GM12865 (cell line): ENCODE data around the gene TTC33.

Experiments
- DNase-seq: peaks from one replicate; pipeline ENCODE4 v3.0.0; 2010; ENCODE audit warnings: low read depth
- H3K4me3 ChIP-seq: 2 replicates; pipeline ENCODE4 v1.5.1; 2011; ENCODE audit warnings: mild to moderate bottlenecking, low read depth, low read length, control low read depth
- TF ChIP-seq, protein P1 (sequence below): IDR thresholded peaks from 2 replicates; pipeline ENCODE4 v1.5.1; 2011; ENCODE audit warnings: low read length, control low read depth, low read depth, inconsistent platforms; ENCODE audit not compliant: insufficient read depth; ENCODE audit errors: missing control alignments

Gene TTC33

DNA sequence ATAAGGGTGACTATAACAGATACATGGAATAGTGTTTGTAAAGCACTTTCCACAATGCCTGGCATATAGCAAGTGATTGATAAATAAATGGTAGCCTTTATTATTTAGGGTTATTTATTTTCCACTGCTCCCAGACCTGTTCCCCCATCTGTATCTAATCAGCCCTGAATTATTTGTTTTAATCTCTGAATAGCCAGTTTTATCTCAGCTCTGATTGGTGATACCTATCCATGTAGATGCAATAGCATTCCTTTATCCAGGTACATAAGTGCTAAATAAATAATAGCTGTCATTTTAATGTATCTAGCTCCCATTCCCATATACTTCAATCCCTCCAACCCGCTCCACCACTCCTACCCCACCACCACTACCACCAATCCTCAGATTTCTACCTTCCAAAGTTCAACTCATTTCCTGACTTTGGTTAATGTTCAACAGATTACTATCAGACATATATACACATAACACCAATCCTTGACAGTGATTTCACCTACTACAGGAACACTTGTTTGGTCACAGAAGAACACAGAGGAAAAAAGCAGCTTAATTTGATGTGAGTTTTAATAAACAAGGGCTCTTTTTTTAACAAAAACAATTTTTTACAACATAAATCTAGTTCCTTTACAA lies 28.4 kb upstream of the TTC33 start:
- H3K4me3 ChIP-seq, result no peak overlapping the region
- TF ChIP-seq, protein P1, sequence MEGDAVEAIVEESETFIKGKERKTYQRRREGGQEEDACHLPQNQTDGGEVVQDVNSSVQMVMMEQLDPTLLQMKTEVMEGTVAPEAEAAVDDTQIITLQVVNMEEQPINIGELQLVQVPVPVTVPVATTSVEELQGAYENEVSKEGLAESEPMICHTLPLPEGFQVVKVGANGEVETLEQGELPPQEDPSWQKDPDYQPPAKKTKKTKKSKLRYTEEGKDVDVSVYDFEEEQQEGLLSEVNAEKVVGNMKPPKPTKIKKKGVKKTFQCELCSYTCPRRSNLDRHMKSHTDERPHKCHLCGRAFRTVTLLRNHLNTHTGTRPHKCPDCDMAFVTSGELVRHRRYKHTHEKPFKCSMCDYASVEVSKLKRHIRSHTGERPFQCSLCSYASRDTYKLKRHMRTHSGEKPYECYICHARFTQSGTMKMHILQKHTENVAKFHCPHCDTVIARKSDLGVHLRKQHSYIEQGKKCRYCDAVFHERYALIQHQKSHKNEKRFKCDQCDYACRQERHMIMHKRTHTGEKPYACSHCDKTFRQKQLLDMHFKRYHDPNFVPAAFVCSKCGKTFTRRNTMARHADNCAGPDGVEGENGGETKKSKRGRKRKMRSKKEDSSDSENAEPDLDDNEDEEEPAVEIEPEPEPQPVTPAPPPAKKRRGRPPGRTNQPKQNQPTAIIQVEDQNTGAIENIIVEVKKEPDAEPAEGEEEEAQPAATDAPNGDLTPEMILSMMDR, result no peak
- no peak for DNase-seq

DNA sequence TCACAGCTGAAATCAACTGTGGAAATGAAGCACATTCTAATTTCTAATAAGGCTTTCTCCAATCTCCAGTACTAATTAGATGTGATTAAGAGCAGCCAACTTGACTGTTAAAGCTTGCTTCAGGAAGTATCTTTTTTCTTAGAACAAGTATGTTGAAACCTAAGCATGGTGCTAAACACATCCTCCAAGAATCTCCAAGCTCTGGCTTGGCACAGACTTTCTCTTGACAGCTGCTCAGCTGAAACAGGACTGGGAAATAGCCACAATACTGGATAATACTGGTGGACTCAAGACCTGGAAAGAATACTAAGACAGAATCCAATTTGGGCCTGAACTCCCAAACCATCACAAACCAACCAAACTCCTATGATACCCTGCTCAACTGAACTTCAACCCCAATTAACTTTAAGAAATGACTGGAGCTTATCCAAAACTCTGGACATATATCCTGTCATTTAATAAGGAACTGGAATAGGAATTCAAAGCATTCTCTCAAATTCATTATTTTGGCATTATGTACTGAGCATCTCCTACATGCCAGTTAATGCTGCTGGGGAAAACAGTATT lies 26.2 kb upstream of the TTC33 start:
- no peak for DNase-seq
- H3K4me3 ChIP-seq, result no peak overlapping the region
- TF ChIP-seq, protein P1, result no peak

DNA sequence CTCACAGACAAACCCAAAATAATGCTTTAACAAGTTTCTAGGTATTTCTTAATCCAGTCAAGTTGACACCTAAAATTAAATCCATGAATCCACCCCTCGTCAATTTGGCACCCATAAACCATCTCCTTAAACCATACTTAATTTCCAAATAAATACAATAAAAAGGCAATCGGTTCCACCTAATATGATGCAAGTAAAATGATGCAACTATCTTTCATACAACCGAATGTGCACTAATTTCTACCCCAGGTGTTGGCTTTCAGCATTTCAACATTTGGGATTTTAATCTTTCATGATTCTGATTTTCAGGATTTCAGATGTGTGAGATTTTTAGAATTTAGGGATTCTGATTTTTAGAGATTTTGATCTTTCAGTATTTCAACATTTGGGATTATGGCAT lies 25.1 kb upstream of the TTC33 start:
- DNase-seq, result no peak
- TF ChIP-seq, protein P1, result no peak
- H3K4me3 ChIP-seq, result no peak overlapping the region

- TF ChIP-seq, protein P1, result no peak
- DNase-seq, result no peak
- H3K4me3 ChIP-seq, result no peak overlapping the region
Measured at GRCh38 chr5:40780199-40780598, 24.4 kb upstream of the TTC33 start.

DNA sequence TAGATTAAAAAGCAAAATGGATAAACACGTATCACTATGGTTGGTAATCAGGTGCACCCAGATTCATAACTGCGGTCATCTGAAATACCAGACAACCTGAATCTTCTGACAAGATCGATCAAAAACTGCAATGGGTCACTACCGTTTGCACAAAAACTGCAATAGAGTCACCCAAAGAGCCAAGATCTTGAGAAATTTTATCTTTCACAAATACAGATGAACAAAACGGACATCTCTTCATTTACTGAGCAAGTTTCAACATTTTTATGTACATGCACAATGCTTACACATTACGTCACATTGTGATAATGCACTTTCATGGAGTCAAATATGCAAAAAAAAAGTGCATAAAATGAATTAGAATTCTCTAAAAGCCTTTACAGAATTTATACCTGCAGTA lies 23.8 kb upstream of the TTC33 start:
- no peak for DNase-seq
- TF ChIP-seq, protein P1, result no peak

GRCh38 chr5:40778133-40778532 lies 22.4 kb upstream of the TTC33 start:
- TF ChIP-seq, protein P1, result no peak
- DNase-seq, result no peak
- H3K4me3 ChIP-seq, result no peak overlapping the region

More for the DNA sequence above, 23.8 kb upstream of the TTC33 start:
- H3K4me3 ChIP-seq, result no peak overlapping the region

DNA sequence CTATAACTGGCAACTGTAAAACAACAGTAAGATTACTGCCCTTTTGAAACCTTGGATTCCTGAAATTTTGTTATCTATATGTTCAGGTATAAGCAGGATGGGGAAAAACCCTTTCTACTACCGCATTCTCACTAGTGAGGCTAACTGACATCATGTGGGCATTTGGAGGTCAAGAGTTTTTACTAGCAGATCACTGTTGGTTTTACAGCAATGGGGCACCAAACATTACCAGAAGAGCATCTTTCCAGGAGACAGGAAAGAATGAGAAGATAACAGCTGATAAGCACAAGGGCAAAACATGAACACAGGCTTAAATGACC lies 20.9 kb upstream of the TTC33 start:
- DNase-seq, result no peak
- H3K4me3 ChIP-seq, result no peak overlapping the region
- TF ChIP-seq, protein P1, result no peak
